Measurements from ENCODE around the gene MYNN. TPM values are rescaled to one million over a fixed set of nuclear protein-coding genes. Genes with fewer than 3 reads are reported as not detected.

MYNN gene
- total and polyA plus RNA-seq, 2 donors (not counting 3 experiments of a cell fraction or from before 2014, with no cell fraction given): 7.1 to 12.7 TPM

DNA sequence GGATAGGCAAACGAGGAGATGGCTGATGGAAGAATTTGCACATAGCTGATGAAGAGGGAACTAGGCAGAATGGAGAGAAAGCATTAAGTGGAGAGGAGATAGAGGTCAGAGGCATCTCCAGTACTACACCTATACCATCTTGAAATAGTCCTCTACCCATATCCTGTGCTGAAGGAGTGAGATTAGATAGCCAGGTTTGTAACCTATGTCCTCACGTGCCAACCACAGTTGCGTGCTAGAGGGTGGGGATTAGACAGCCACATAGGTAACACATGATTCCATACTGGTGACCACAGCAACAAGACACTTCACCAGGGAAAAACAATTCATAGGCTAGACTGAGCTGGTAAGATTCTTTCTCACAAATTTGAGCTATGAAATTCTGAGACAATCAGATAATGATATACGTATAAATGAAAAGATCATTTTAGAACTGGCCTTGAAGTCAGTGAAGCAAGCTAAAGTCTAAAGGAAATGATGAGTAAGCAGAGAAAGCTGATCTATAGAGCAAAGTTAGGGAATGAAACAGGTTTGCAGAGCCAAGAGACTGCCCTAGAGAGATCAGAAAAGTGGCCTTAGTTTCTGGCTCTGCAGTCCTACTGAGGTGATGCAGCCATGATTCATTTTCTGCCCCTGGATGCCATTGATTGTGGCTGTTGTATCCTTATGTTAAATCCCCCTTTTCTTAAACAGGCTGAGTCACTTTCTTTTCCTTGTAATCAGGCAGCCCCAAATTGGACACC, 17.7 kb downstream of the MYNN start:
- ChIA-PET CTCF (no interaction called here), POLR2A (interaction anchor here (0.6 kb wide), 1 partner anchor 299 kb away, joined by 6 read pairs; no protein-coding TSS in a partner anchor)
- DNase-seq (ENCODE audit: low read depth, low spot score) (no peak), FAIRE-seq (no peak)
- Histone ChIP-seq H3K9me3 (replicated peaks; ENCODE audit: control insufficient read depth, insufficient read depth, low read length) (no peaks in the 10 kb centered on the region), H4K20me1 (replicated peaks; ENCODE audit: control insufficient read depth, extremely low read depth, insufficient read depth, low read length) (no peaks in the 10 kb centered on the region), H3K4me3 (replicated peaks in 1 of 3; ENCODE audit: insufficient read depth in 1 of 3, low read depth in 1 of 3, low read length in 3 of 3) (no peak overlapping the region), H3K27me3 (ENCODE audit: control insufficient read depth in 2 of 2, insufficient read depth in 2 of 2, low read length in 2 of 2) (no peaks in the 10 kb centered on the region), H3K79me2 (ENCODE audit: control insufficient read depth, insufficient read depth, low read length) (no peaks in the 10 kb centered on the region), H3K9ac (replicated peaks; ENCODE audit: extremely low read depth, insufficient read depth, low read length) (no peak overlapping the region), H3K36me3 (ENCODE audit: control insufficient read depth in 2 of 2, extremely low read depth in 1 of 2, insufficient read depth in 2 of 2, low read length in 2 of 2) (peaks cover 5 to 9% of the 10 kb centered on the region in 2 experiments), H3K27ac (ENCODE audit: insufficient read depth, low read depth, low read length) (no peak overlapping the region), H3K4me1 (ENCODE audit: control insufficient read depth, extremely low read depth, insufficient read depth, low read length) (no peaks in the 10 kb centered on the region), H3K4me2 (ENCODE audit: insufficient read depth, low read length) (no peak overlapping the region), H2AFZ (ENCODE audit: low read depth, low read length) (no peak overlapping the region), H3K9me1 (replicated peaks; ENCODE audit: control insufficient read depth, extremely low read depth, insufficient read depth, low read length) (no peaks in the 10 kb centered on the region)
- TF ChIP-seq, protein P1, sequence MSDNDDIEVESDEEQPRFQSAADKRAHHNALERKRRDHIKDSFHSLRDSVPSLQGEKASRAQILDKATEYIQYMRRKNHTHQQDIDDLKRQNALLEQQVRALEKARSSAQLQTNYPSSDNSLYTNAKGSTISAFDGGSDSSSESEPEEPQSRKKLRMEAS (IDR thresholded peaks at IDR 0.05; ENCODE audit: insufficient read depth, insufficient read length): no peak
- no peak for TF ChIP-seq MYC (IDR thresholded peaks at IDR 0.05; ENCODE audit: low read depth, low read length)
- TF ChIP-seq, protein P2, sequence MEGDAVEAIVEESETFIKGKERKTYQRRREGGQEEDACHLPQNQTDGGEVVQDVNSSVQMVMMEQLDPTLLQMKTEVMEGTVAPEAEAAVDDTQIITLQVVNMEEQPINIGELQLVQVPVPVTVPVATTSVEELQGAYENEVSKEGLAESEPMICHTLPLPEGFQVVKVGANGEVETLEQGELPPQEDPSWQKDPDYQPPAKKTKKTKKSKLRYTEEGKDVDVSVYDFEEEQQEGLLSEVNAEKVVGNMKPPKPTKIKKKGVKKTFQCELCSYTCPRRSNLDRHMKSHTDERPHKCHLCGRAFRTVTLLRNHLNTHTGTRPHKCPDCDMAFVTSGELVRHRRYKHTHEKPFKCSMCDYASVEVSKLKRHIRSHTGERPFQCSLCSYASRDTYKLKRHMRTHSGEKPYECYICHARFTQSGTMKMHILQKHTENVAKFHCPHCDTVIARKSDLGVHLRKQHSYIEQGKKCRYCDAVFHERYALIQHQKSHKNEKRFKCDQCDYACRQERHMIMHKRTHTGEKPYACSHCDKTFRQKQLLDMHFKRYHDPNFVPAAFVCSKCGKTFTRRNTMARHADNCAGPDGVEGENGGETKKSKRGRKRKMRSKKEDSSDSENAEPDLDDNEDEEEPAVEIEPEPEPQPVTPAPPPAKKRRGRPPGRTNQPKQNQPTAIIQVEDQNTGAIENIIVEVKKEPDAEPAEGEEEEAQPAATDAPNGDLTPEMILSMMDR (IDR thresholded peaks at IDR 0.05; ENCODE audit: extremely low read depth in 1 of 2, insufficient read depth in 1 of 2, low read depth in 1 of 2, low read length in 2 of 2): no peak
- TF ChIP-seq GATA2 (IDR thresholded peaks at IDR 0.05; ENCODE audit: insufficient read depth, insufficient read length, low read depth, low read length): no peak
- no peak for TF ChIP-seq FOS (IDR thresholded peaks at IDR 0.05; ENCODE audit: borderline replicate concordance, insufficient read depth, low read length)
- TF ChIP-seq POLR2A (IDR thresholded peaks at IDR 0.05; ENCODE audit: low read depth, low read length): peak; percentile 26
- TF ChIP-seq JUN (IDR thresholded peaks at IDR 0.05; ENCODE audit: borderline replicate concordance, insufficient read depth, insufficient read length, low read depth): no peak
- dilution Hi-C loops (cut with MboI; ENCODE audit: extremely low pct_ligation_motif_present, low sequenced_read_pairs): no loop called here
- intact Hi-C loops (cut with micrococcal nuclease): no loop called here
- no TSS peak for BruUV-seq (replicated peaks)

Data from endothelial cell of umbilical vein (primary cell).